Esophagus squamous epithelium (tissue), 5 donors: ENCODE results near the gene NCOR1. TPM values are rescaled to one million over a fixed set of nuclear protein-coding genes. Genes with fewer than 3 reads are reported as not detected.

ENCODE experiments used
- DNase-seq: peaks from one replicate; lab custom pipeline; 2025; lab: John Stamatoyannopoulos, UW
- H3K27ac ChIP-seq, 4 donors: fragments of 200-600 bp; sonication (generic); one replicate each; pipeline ENCODE4 v1.5.1; 2016 to 2019; ENCODE audit warnings: mild to moderate bottlenecking in 1 of 4
- H3K27me3 ChIP-seq, 4 donors: fragments of 200-600 bp; sonication (generic); 1 replicate in 3 of 4; 2 replicates in 1 of 4; pipeline versions ENCODE4 v1.5.1 to v1.6.0; 2017 to 2021; ENCODE audit warnings: antibody characterized with exemption in 1 of 4
- H3K36me3 ChIP-seq, 3 donors: fragments of 200-600 bp; sonication (generic); one replicate each; pipeline ENCODE4 v1.5.1; 2016 to 2019
- H3K4me1 ChIP-seq, 3 donors: fragments of 200-600 bp; sonication (generic); one replicate each; pipeline ENCODE4 v1.5.1; 2017 to 2019
- H3K4me3 ChIP-seq, 4 donors: fragments of 200-600 bp; sonication (generic); 1 replicate in 3 of 4; 2 replicates in 1 of 4; pipeline ENCODE4 v1.5.1; 2016 to 2019; ENCODE audit warnings: mild to moderate bottlenecking in 2 of 4, moderate library complexity in 1 of 4
- H3K9me3 ChIP-seq, 3 donors: fragments of 200-600 bp; sonication (generic); one replicate each; pipeline ENCODE4 v1.5.1; 2016 to 2019
- CTCF ChIP-seq, 6 experiments: fragments of 450-650 bp in 4 of 6; fragments of 200-600 bp in 2 of 6; sonication (generic) in 2 of 6; IDR thresholded peaks; one replicate each; pipeline ENCODE4 v1.5.1; 2016 to 2019; ENCODE audit warnings: antibody characterized with exemption in 6 of 6, mild to moderate bottlenecking in 4 of 6, moderate library complexity in 4 of 6
- POLR2A ChIP-seq, 4 donors: fragments of 450-650 bp; IDR thresholded peaks; one replicate each; pipeline ENCODE4 v1.6.1; 2017; ENCODE audit warnings: antibody characterized with exemption in 4 of 4, mild to moderate bottlenecking in 4 of 4, moderate library complexity in 3 of 4
- WGBS, 2 donors: methylation state at CpG; one replicate each; pipeline ENCODE4 v1.1.5; 2018; 5-methylcytosine and 5-hydroxymethylcytosine counted together
- intact Hi-C: fragments of 100-400 bp; cut with DNase I; formaldehyde crosslinking; loops from one replicate; pipeline ENCODE4 v1.15.0; 2022
- total RNA-seq, 4 donors: library from RNA; depleted of rRNA; stranded (reverse); fragments of >200 nt; gene quantifications; one replicate each; pipeline ENCODE4 v1.1.0, GENCODE V29; 2016
- donor health status: DM: yes; HTN: yes; CAD: no.

NCOR1 gene
- total RNA-seq, 4 donors from 2014 or later = 52.5 to 188 (median 76.8) TPM

- WGBS, 2 donors = 92 to 100% methylated on average over 1 of the region's 1 CpG
- H3K4me3 ChIP-seq = no peak overlapping the region
- DNase-seq = no peak
- no peaks in the 10 kb centered on the region for H3K9me3 ChIP-seq
- H3K27me3 ChIP-seq = no peaks in the 10 kb centered on the region
- H3K27ac ChIP-seq = no peak overlapping the region
- H3K4me1 ChIP-seq = peaks cover 4 to 12% (median 7%) of the 10 kb centered on the region in 3 donors
- intact Hi-C loops = no loop called here
- peaks cover 17 to 95% (median 47%) of the 10 kb centered on the region in 3 donors for H3K36me3 ChIP-seq
- no peak for TF ChIP-seq CTCF (IDR thresholded peaks at IDR 0.05)
- TF ChIP-seq POLR2A (IDR thresholded peaks at IDR 0.05) = no peak
Measured at GRCh38 chr17:16025202-16025601, 190.1 kb downstream of the NCOR1 start.

GRCh38 chr17:16023881-16024280 lies 191.5 kb downstream of the NCOR1 start:
- DNase-seq = no peak
- Histone ChIP-seq H3K9me3 (no peaks in the 10 kb centered on the region), H3K27me3 (no peaks in the 10 kb centered on the region), H3K36me3 (peaks cover 17 to 94% (median 39%) of the 10 kb centered on the region in 3 donors), H3K4me3 (no peak overlapping the region), H3K4me1 (peaks cover 4 to 12% (median 7%) of the 10 kb centered on the region in 3 donors), H3K27ac (no peak overlapping the region)
- intact Hi-C loops = no loop called here
- TF ChIP-seq CTCF (IDR thresholded peaks at IDR 0.05) (no peak), POLR2A (IDR thresholded peaks at IDR 0.05) (no peak)
- WGBS, 2 donors = 69 to 81% methylated on average over 4 of the region's 4 CpGs

- TF ChIP-seq POLR2A (IDR thresholded peaks at IDR 0.05) = no peak
- TF ChIP-seq CTCF (IDR thresholded peaks at IDR 0.05) = no peak
- Histone ChIP-seq H3K36me3 (peaks cover 6 to 93% (median 15%) of the 10 kb centered on the region in 3 donors), H3K4me3 (no peak overlapping the region), H3K4me1 (peaks cover 0 to 7% (median 0%) of the 10 kb centered on the region in 3 donors), H3K27me3 (no peaks in the 10 kb centered on the region), H3K9me3 (no peaks in the 10 kb centered on the region), H3K27ac (no peak overlapping the region)
- intact Hi-C loops = no loop called here
- 33 to 53% methylated on average over 1 of the region's 1 CpG for WGBS, 2 donors
- DNase-seq = no peak
Measured at GRCh38 chr17:16019347-16019746, 196.0 kb downstream of the NCOR1 start.

- no peaks in the 10 kb centered on the region for H3K27me3 ChIP-seq
- DNase-seq = no peak
- H3K36me3 ChIP-seq = peaks cover 3 to 93% (median 11%) of the 10 kb centered on the region in 3 donors
- intact Hi-C loops = no loop called here
- TF ChIP-seq CTCF (IDR thresholded peaks at IDR 0.05) (peak in 5 of 6 experiments; percentile 17 to 64 (median 40)), POLR2A (IDR thresholded peaks at IDR 0.05) (no peak)
- peaks cover 0 to 29% (median 12%) of the 10 kb centered on the region in 3 donors for H3K4me1 ChIP-seq
- peak overlapping the region in 3 of 4 donors; percentile 18 to 43 (median 42) for H3K27ac ChIP-seq
- H3K4me3 ChIP-seq = no peak overlapping the region
- H3K9me3 ChIP-seq = no peaks in the 10 kb centered on the region
- WGBS, 2 donors = 29 to 38% methylated on average over 3 of the region's 3 CpGs
Measured at GRCh38 chr17:16013943-16014407, 201.4 kb downstream of the NCOR1 start.

GRCh38 chr17:16007439-16007838 lies 207.9 kb downstream of the NCOR1 start:
- no peak for TF ChIP-seq CTCF (IDR thresholded peaks at IDR 0.05)
- no peak for TF ChIP-seq POLR2A (IDR thresholded peaks at IDR 0.05)
- DNase-seq = no peak

More at GRCh38 chr17:16007439-16007838, 207.9 kb downstream of the NCOR1 start:
- intact Hi-C loops = no loop called here
- Histone ChIP-seq H3K36me3 (peaks cover 5 to 96% (median 25%) of the 10 kb centered on the region in 3 donors), H3K9me3 (no peaks in the 10 kb centered on the region), H3K27me3 (no peaks in the 10 kb centered on the region), H3K27ac (no peak overlapping the region), H3K4me1 (peaks cover 0 to 15% (median 12%) of the 10 kb centered on the region in 3 donors), H3K4me3 (no peak overlapping the region)
- 86 to 95% methylated on average over 3 of the region's 3 CpGs for WGBS, 2 donors
